GM04504 (cell line): ENCODE results near the gene TUBA3D.
"Not testable (repeated sequence)": the region's sequence is repeated elsewhere in the genome, so short reads cannot be mapped to it uniquely, and the experiment has no call there.

Experiments
- DNase-seq: peaks from one replicate; pipeline ENCODE4 v3.0.0-alpha.2; 2012; ENCODE audit warnings: low read depth

Gene TUBA3D

GRCh38 chr2:131483981-131484820, 8.3 kb downstream of the TUBA3D start:
- DNase-seq, result not testable (repeated sequence)

- not testable (repeated sequence) for DNase-seq
Measured at GRCh38 chr2:131484906-131485460, 9.1 kb downstream of the TUBA3D start.

GRCh38 chr2:131486201-131486902, 10.4 kb downstream of the TUBA3D start:
- not testable (repeated sequence) for DNase-seq

- no peak for DNase-seq
Measured at GRCh38 chr2:131488306-131489205, 12.6 kb downstream of the TUBA3D start.

- DNase-seq, result not testable (repeated sequence)
Measured at GRCh38 chr2:131490616-131491468, 14.9 kb downstream of the TUBA3D start.

- DNase-seq, result not testable (repeated sequence)
Measured at GRCh38 chr2:131491469-131491836, 15.5 kb downstream of the TUBA3D start.

- DNase-seq, result not testable (repeated sequence)
Measured at GRCh38 chr2:131492015-131492417, 16.1 kb downstream of the TUBA3D start, which contains the start of gene MZT2A. Gene MZT2A (minus strand): TSS chr2:131492397. CDS start chr2:131492376, 21 bp downstream.

GRCh38 chr2:131492418-131493198, 16.7 kb downstream of the TUBA3D start:
- peak; percentile 81 for DNase-seq

GRCh38 chr2:131493199-131493968, 17.5 kb downstream of the TUBA3D start:
- DNase-seq, result no peak

- DNase-seq, result not testable (repeated sequence)
Measured at GRCh38 chr2:131495506-131495905, 19.6 kb downstream of the TUBA3D start.

- DNase-seq, result not testable (repeated sequence)
Measured at GRCh38 chr2:131498321-131498973, 22.5 kb downstream of the TUBA3D start.

GRCh38 chr2:131503587-131503986, 27.7 kb downstream of the TUBA3D start:
- not testable (repeated sequence) for DNase-seq

GRCh38 chr2:131504082-131504750, 28.3 kb downstream of the TUBA3D start:
- not testable (repeated sequence) for DNase-seq

GRCh38 chr2:131509615-131510014, 33.7 kb downstream of the TUBA3D start:
- DNase-seq, result no peak

GRCh38 chr2:131511291-131511968, 35.5 kb downstream of the TUBA3D start:
- DNase-seq, result not testable (repeated sequence)

GRCh38 chr2:131511969-131512870, 36.3 kb downstream of the TUBA3D start:
- DNase-seq, result not testable (repeated sequence)
